Mesenchymal stem cell (in vitro differentiated cells and primary cell): ENCODE measurements around the gene CYP1A1.
A peak's percentile ranks its signal among the peaks of the same experiment; 100 is the strongest.

Experiments
- DNase-seq: peaks from one replicate; pipeline ENCODE4 v3.0.0-alpha.2; 2013
- H2AFZ ChIP-seq: one replicate; pipeline ENCODE4 v1.6.1; 2013; ENCODE audit warnings: low read depth, mild to moderate bottlenecking, control low read depth, inconsistent platforms, low read length, moderate library complexity
- H2AK5ac ChIP-seq: 2 replicates; pipeline ENCODE4 v1.6.1; 2013; ENCODE audit warnings: low read length, moderate library complexity, mild to moderate bottlenecking, inconsistent platforms; ENCODE audit not compliant: severe bottlenecking
- H2BK120ac ChIP-seq: one replicate; pipeline ENCODE4 v1.6.1; 2013; ENCODE audit warnings: low read depth, mild to moderate bottlenecking, inconsistent platforms, low read length, moderate library complexity
- H2BK12ac ChIP-seq, 2 experiments: one replicate each; pipeline ENCODE4 v1.6.1; 2013; ENCODE audit warnings: inconsistent platforms in 2 of 2, low read length in 2 of 2, mild to moderate bottlenecking in 2 of 2, moderate library complexity in 2 of 2, control low read depth in 1 of 2
- H2BK15ac ChIP-seq: one replicate; pipeline ENCODE4 v1.6.1; 2013; ENCODE audit warnings: mild to moderate bottlenecking, low read depth, inconsistent platforms; ENCODE audit not compliant: poor library complexity, severe bottlenecking
- H2BK5ac ChIP-seq: 2 replicates; pipeline ENCODE4 v1.6.1; 2013; ENCODE audit warnings: low read depth, mild to moderate bottlenecking, low read length, control low read depth, inconsistent platforms; ENCODE audit not compliant: poor library complexity, severe bottlenecking
- H3K14ac ChIP-seq, 2 experiments: one replicate each; pipeline ENCODE4 v1.6.1; 2013; ENCODE audit warnings: inconsistent platforms in 2 of 2, low read length in 2 of 2, control low read depth in 1 of 2, mild to moderate bottlenecking in 1 of 2, moderate library complexity in 1 of 2
- H3K18ac ChIP-seq, 2 experiments: one replicate each; pipeline ENCODE4 v1.6.1; 2013; ENCODE audit warnings: inconsistent platforms in 2 of 2, low read length in 2 of 2, control low read depth in 1 of 2, low read depth in 1 of 2, mild to moderate bottlenecking in 1 of 2
- H3K23ac ChIP-seq, 2 experiments: one replicate each; pipeline ENCODE4 v1.6.1; 2013; ENCODE audit warnings: inconsistent platforms in 2 of 2, low read length in 2 of 2, mild to moderate bottlenecking in 2 of 2, moderate library complexity in 2 of 2, control low read depth in 1 of 2
- H3K27ac ChIP-seq: 2 replicates; pipeline ENCODE4 v1.5.1; 2013; ENCODE audit warnings: mild to moderate bottlenecking, moderate library complexity, low read length, control low read depth, inconsistent platforms; ENCODE audit not compliant: poor library complexity, severe bottlenecking
- H3K27me3 ChIP-seq, 2 experiments: 2 replicates each; pipeline versions ENCODE4 v1.6.1 to v1.7.0; 2013; ENCODE audit warnings: low read length in 2 of 2, mild to moderate bottlenecking in 2 of 2, moderate library complexity in 2 of 2, control low read depth in 1 of 2, inconsistent platforms in 1 of 2; ENCODE audit not compliant: control insufficient read depth in 1 of 2, insufficient read depth in 1 of 2
- H3K36me3 ChIP-seq, 2 experiments: 2 replicates each; pipeline versions ENCODE4 v1.6.1 to v1.7.0; 2013; ENCODE audit warnings: low read length in 2 of 2, control low read depth in 1 of 2, inconsistent platforms in 1 of 2, low read depth in 1 of 2, mild to moderate bottlenecking in 1 of 2; ENCODE audit not compliant: insufficient read depth in 2 of 2, control insufficient read depth in 1 of 2
- H3K4ac ChIP-seq, 2 experiments: one replicate each; pipeline ENCODE4 v1.6.1; 2013; ENCODE audit warnings: inconsistent platforms in 2 of 2, low read length in 2 of 2, mild to moderate bottlenecking in 2 of 2, moderate library complexity in 2 of 2, control low read depth in 1 of 2, low read depth in 1 of 2
- H3K4me1 ChIP-seq: 2 replicates; pipeline ENCODE4 v1.6.1; 2013; ENCODE audit warnings: low read depth, low read length, control low read depth; ENCODE audit not compliant: control insufficient read depth, insufficient read depth
- H3K4me2 ChIP-seq: 2 replicates; pipeline ENCODE4 v1.6.1; 2013; ENCODE audit warnings: low read length, mild to moderate bottlenecking, inconsistent platforms; ENCODE audit not compliant: poor library complexity, severe bottlenecking
- H3K4me3 ChIP-seq, 2 experiments: 2 replicates each; pipeline versions ENCODE4 v1.5.1 to v1.7.0; 2013; ENCODE audit warnings: low read length in 2 of 2, mild to moderate bottlenecking in 2 of 2, control low read depth in 1 of 2, low read depth in 1 of 2; ENCODE audit not compliant: insufficient read depth in 1 of 2
- H3K79me1 ChIP-seq: replicated peaks from 2 replicates; pipeline ENCODE4 v1.6.1; 2013; ENCODE audit warnings: mild to moderate bottlenecking, control low read depth, low read length, inconsistent platforms; ENCODE audit not compliant: poor library complexity, severe bottlenecking
- H3K9ac ChIP-seq: 2 replicates; pipeline ENCODE4 v1.7.0; 2013; ENCODE audit warnings: mild to moderate bottlenecking, low read length, moderate library complexity
- H3K9me3 ChIP-seq: 2 replicates; pipeline ENCODE4 v1.7.0; 2013; ENCODE audit warnings: mild to moderate bottlenecking, low read length; ENCODE audit not compliant: control insufficient read depth
- H4K8ac ChIP-seq: one replicate; pipeline ENCODE4 v1.6.1; 2013; ENCODE audit warnings: inconsistent platforms, mild to moderate bottlenecking, low read length, moderate library complexity
- H4K91ac ChIP-seq: one replicate; pipeline ENCODE4 v1.6.1; 2013; ENCODE audit warnings: mild to moderate bottlenecking, low read length, inconsistent platforms
- WGBS: methylation state at CpG from one replicate; pipeline ENCODE4 v1.1.7; 2013; ENCODE audit warnings: mixed read lengths; 5-methylcytosine and 5-hydroxymethylcytosine counted together

CYP1A1 gene

GRCh38 chr15:74696398-74696729, 29.0 kb downstream of the CYP1A1 start:
- Histone ChIP-seq H4K91ac (no peak overlapping the region), H2BK12ac (no peak overlapping the region), H2AK5ac (no peak overlapping the region), H3K4me3 (peak overlapping the region; percentile 94 to 97), H3K9me3 (no peaks in the 10 kb centered on the region), H3K4ac (no peak overlapping the region), H2BK15ac (no peak overlapping the region), H2BK120ac (no peak overlapping the region), H3K4me1 (peaks cover 5% of the 10 kb centered on the region), H2BK5ac (no peak overlapping the region), H3K27ac (no peak overlapping the region), H3K14ac (no peak overlapping the region), H3K79me1 (peaks cover 4% of the 10 kb centered on the region), H3K23ac (no peak overlapping the region), H4K8ac (peak overlapping the region; percentile 66), H3K9ac (peak overlapping the region; percentile 97), H3K36me3 (no peaks in the 10 kb centered on the region), H3K27me3 (peaks cover 2 to 5% of the 10 kb centered on the region in 2 experiments), H3K18ac (peak overlapping the region in 1 of 2 experiments; percentile 18), H3K4me2 (peak overlapping the region; percentile 95), H2AFZ (peak overlapping the region; percentile 100)
- 11% methylated on average over 9 of the region's 10 CpGs for WGBS
- no peak for DNase-seq

DNA sequence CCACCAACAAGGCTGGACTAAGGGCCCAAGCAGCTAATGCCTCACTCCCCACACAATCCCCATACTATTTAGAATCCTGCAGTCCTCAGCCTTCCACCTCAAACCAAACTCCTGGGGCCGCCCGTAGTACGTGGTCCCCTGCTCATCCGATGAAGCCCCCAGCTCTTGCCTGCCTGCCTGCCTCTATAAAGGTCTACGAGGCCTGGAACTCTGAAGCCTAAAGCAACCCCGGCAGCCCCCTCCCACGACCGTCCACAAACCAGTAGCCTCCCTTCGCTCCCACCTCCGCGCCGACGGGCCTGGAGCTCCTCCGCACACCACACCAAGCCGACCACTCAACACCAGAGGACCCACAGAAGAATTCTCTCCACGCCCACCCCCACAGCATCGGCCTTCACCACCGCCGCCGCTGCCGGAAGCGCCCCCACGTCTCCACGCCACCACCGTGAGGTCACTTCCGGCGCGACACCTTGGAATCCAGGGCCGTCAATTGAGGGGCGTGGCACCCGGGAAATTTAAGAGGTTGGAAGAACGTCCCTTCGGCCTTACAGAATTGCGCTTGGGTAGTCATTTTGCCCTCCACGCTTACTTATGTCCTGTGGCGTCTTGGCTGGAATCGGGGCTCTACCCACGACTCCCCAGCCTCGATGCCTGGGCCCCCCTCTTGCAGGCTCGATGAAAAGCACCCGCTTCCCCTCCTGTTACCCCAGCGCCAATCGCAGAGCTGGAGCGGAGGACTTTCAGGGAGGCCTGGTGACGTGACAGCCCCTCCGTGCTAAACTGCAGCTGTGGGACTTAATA, 29.5 kb downstream of the CYP1A1 start, which contains the start of gene EDC3:
Gene EDC3 (minus strand): TSS at position 428 of the 801 bp plus-strand sequence. CDS start 20,900 bp downstream, outside the sequence.
- Histone ChIP-seq H3K4me1 (peaks cover 5% of the 10 kb centered on the region), H3K4me3 (peak within 1 kb of the TSS; percentile 94 to 97), H2BK5ac (peak within 1 kb of the TSS; percentile 81), H3K9me3 (no peaks in the 10 kb centered on the region), H2BK12ac (no peak within 1 kb of the TSS), H3K36me3 (peaks cover 0 to under 1% of the 10 kb centered on the region in 2 experiments), H3K14ac (peak within 1 kb of the TSS in 1 of 2 experiments; percentile 94), H3K79me1 (peaks cover 6% of the 10 kb centered on the region), H4K8ac (peak within 1 kb of the TSS; percentile 99), H3K18ac (peak within 1 kb of the TSS; percentile 84 to 94), H4K91ac (peak within 1 kb of the TSS; percentile 79), H3K4me2 (peak within 1 kb of the TSS; percentile 95), H3K4ac (peak within 1 kb of the TSS; percentile 94 to 98), H3K9ac (peak within 1 kb of the TSS; percentile 97), H3K27ac (peak within 1 kb of the TSS; percentile 40), H3K23ac (peak within 1 kb of the TSS in 1 of 2 experiments; percentile 32), H2BK120ac (no peak within 1 kb of the TSS), H2AFZ (peak within 1 kb of the TSS; percentile 100), H3K27me3 (no peaks in the 10 kb centered on the region), H2AK5ac (peak within 1 kb of the TSS; percentile 61), H2BK15ac (peak within 1 kb of the TSS; percentile 71)
- peak; percentile 89 for DNase-seq
- WGBS: 1% methylated on average over 46 of the region's 46 CpGs

- Histone ChIP-seq H3K4me1 (peaks cover 5% of the 10 kb centered on the region), H2BK120ac (no peak overlapping the region), H2BK5ac (no peak overlapping the region), H3K9ac (no peak overlapping the region), H2AK5ac (no peak overlapping the region), H3K9me3 (no peaks in the 10 kb centered on the region), H3K36me3 (peaks cover 0 to 4% of the 10 kb centered on the region in 2 experiments), H2BK15ac (no peak overlapping the region), H3K4ac (no peak overlapping the region), H4K8ac (no peak overlapping the region), H3K79me1 (peaks cover 9% of the 10 kb centered on the region), H3K4me3 (no peak overlapping the region), H3K18ac (no peak overlapping the region), H3K27me3 (no peaks in the 10 kb centered on the region), H3K23ac (no peak overlapping the region), H2BK12ac (no peak overlapping the region), H3K27ac (no peak overlapping the region), H2AFZ (no peak overlapping the region), H3K14ac (no peak overlapping the region), H4K91ac (no peak overlapping the region), H3K4me2 (no peak overlapping the region)
- WGBS: 89% methylated on average over 1 of the region's 1 CpG
- no peak for DNase-seq
These were observed 33.0 kb downstream of the CYP1A1 start for GRCh38 chr15:74692327-74692726.

DNA sequence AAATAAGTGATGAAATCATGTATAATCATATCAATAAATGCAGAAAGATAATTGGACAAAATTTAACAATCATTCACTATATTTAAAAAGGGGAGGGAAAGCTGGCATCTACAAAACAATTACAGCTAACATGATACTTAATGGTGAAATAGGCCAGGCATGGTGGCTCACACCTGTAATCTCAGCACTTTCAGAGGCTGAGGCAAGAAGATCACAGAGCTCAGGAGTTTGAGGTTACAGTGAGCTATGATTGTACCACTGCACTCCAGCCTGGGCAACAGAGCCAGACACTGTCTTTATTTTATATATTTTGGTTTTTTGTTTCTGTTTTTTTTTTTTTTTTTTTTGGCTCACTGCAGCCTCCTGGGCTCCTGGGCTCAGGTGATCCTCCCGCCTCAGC, 41.6 kb downstream of the CYP1A1 start:
- Histone ChIP-seq H3K36me3 (peaks cover 16 to 18% of the 10 kb centered on the region in 2 experiments), H2AK5ac (no peak overlapping the region), H2BK15ac (no peak overlapping the region), H2BK120ac (no peak overlapping the region), H3K23ac (no peak overlapping the region), H3K4me3 (no peak overlapping the region), H3K4me1 (no peaks in the 10 kb centered on the region), H4K8ac (no peak overlapping the region), H4K91ac (no peak overlapping the region), H2AFZ (no peak overlapping the region), H3K9ac (no peak overlapping the region), H2BK12ac (no peak overlapping the region), H3K79me1 (peaks cover 17% of the 10 kb centered on the region), H2BK5ac (no peak overlapping the region), H3K14ac (no peak overlapping the region), H3K9me3 (no peaks in the 10 kb centered on the region), H3K27ac (no peak overlapping the region), H3K27me3 (no peaks in the 10 kb centered on the region), H3K4me2 (no peak overlapping the region), H3K4ac (no peak overlapping the region), H3K18ac (no peak overlapping the region)
- DNase-seq: no peak
- 100% methylated on average over 1 of the region's 1 CpG for WGBS
